ENCODE results near the gene LEF1.

The LEF1 gene

GRCh38 chr4:108080747-108081146 lies 88.0 kb downstream of the LEF1 start:
- peaks cover 7% of the 10 kb centered on the region for H3K36me3 Mint-ChIP-seq (ENCODE audit: insufficient read depth)
- H3K27me3 Mint-ChIP-seq = peaks cover 22 to 32% of the 10 kb centered on the region in 2 donors
- peaks cover 4% of the 10 kb centered on the region in 2 donors for H3K4me1 Mint-ChIP-seq (ENCODE audit: low read depth in 2 of 2)
- no peaks in the 10 kb centered on the region for H3K9me3 Mint-ChIP-seq
- ATAC-seq (replicated peaks) (peak; percentile 24), DNase-seq (no peak)
- H3K4me3 Mint-ChIP-seq = no peak overlapping the region
- H3K27ac Mint-ChIP-seq = peak overlapping the region; percentile 5 to 42

GRCh38 chr4:108078024-108078733 lies 90.6 kb downstream of the LEF1 start:
- DNase-seq (no peak), ATAC-seq (replicated peaks) (no peak)
- H3K27ac Mint-ChIP-seq = no peak overlapping the region
- H3K27me3 Mint-ChIP-seq = peaks cover 22 to 37% of the 10 kb centered on the region in 2 donors
- H3K4me1 Mint-ChIP-seq (ENCODE audit: low read depth in 2 of 2) = peaks cover 4% of the 10 kb centered on the region in 2 donors
- H3K4me3 Mint-ChIP-seq = no peak overlapping the region
- H3K36me3 Mint-ChIP-seq (ENCODE audit: insufficient read depth) = peaks cover 7% of the 10 kb centered on the region
- no peaks in the 10 kb centered on the region for H3K9me3 Mint-ChIP-seq

GRCh38 chr4:108072300-108072699 lies 96.4 kb downstream of the LEF1 start:
- peak overlapping the region; percentile 50 to 59 for H3K4me3 Mint-ChIP-seq
- ATAC-seq (replicated peaks) (peak; percentile 85), DNase-seq (peak in 1 of 3 experiments; percentile 29)
- peaks cover 8 to 18% of the 10 kb centered on the region in 2 donors for H3K27me3 Mint-ChIP-seq
- H3K27ac Mint-ChIP-seq = peak overlapping the region; percentile 50 to 72
- no peaks in the 10 kb centered on the region for H3K9me3 Mint-ChIP-seq
- H3K4me1 Mint-ChIP-seq (ENCODE audit: low read depth in 2 of 2) = peaks cover 7 to 8% of the 10 kb centered on the region in 2 donors
- peaks cover 10% of the 10 kb centered on the region for H3K36me3 Mint-ChIP-seq (ENCODE audit: insufficient read depth)

- no peak for ATAC-seq (replicated peaks)
- peaks cover 7 to 8% of the 10 kb centered on the region in 2 donors for H3K4me1 Mint-ChIP-seq (ENCODE audit: low read depth in 2 of 2)
- H3K36me3 Mint-ChIP-seq (ENCODE audit: insufficient read depth) = peaks cover 10% of the 10 kb centered on the region
- no peak overlapping the region for H3K4me3 Mint-ChIP-seq
- H3K27ac Mint-ChIP-seq = no peak overlapping the region
- no peak for DNase-seq
- no peaks in the 10 kb centered on the region for H3K9me3 Mint-ChIP-seq
- H3K27me3 Mint-ChIP-seq = peaks cover 8 to 27% of the 10 kb centered on the region in 2 donors
These were observed 98.0 kb downstream of the LEF1 start for GRCh38 chr4:108070775-108071174.

- Mint-ChIP-seq H3K4me3 (no peak overlapping the region), H3K9me3 (no peaks in the 10 kb centered on the region), H3K36me3 (ENCODE audit: insufficient read depth) (peaks cover 10% of the 10 kb centered on the region), H3K4me1 (ENCODE audit: low read depth in 2 of 2) (peaks cover 7 to 8% of the 10 kb centered on the region in 2 donors), H3K27ac (no peak overlapping the region), H3K27me3 (peaks cover 8 to 21% of the 10 kb centered on the region in 2 donors)
- ATAC-seq (replicated peaks) = no peak
- no peak for DNase-seq
These were observed 100.3 kb downstream of the LEF1 start for GRCh38 chr4:108068442-108068841.

- Mint-ChIP-seq H3K27ac (no peak overlapping the region), H3K36me3 (ENCODE audit: insufficient read depth) (peaks cover 6% of the 10 kb centered on the region), H3K27me3 (peaks cover 21 to 37% of the 10 kb centered on the region in 2 donors), H3K4me1 (ENCODE audit: low read depth in 2 of 2) (no peaks in the 10 kb centered on the region), H3K4me3 (no peak overlapping the region), H3K9me3 (no peaks in the 10 kb centered on the region)
- no peak for ATAC-seq (replicated peaks)
- DNase-seq = no peak
These were observed 107.9 kb downstream of the LEF1 start for GRCh38 chr4:108060686-108061321.

- no peak for DNase-seq
- Mint-ChIP-seq H3K36me3 (ENCODE audit: insufficient read depth) (peaks cover 6% of the 10 kb centered on the region), H3K4me1 (ENCODE audit: low read depth in 2 of 2) (no peaks in the 10 kb centered on the region)
These were observed 108.6 kb downstream of the LEF1 start for GRCh38 chr4:108060164-108060563.

GRCh38 chr4:108058685-108059440 lies 109.9 kb downstream of the LEF1 start:
- Mint-ChIP-seq H3K36me3 (ENCODE audit: insufficient read depth) (peaks cover 6% of the 10 kb centered on the region), H3K27me3 (peaks cover 25 to 40% of the 10 kb centered on the region in 2 donors), H3K4me3 (no peak overlapping the region), H3K9me3 (no peaks in the 10 kb centered on the region), H3K27ac (no peak overlapping the region), H3K4me1 (ENCODE audit: low read depth in 2 of 2) (no peaks in the 10 kb centered on the region)
- DNase-seq (no peak), ATAC-seq (replicated peaks) (no peak)

More at GRCh38 chr4:108060164-108060563, 108.6 kb downstream of the LEF1 start:
- H3K4me3 Mint-ChIP-seq = no peak overlapping the region
- H3K27ac Mint-ChIP-seq = no peak overlapping the region
- H3K27me3 Mint-ChIP-seq = peaks cover 21 to 40% of the 10 kb centered on the region in 2 donors
- ATAC-seq (replicated peaks) = no peak
- no peaks in the 10 kb centered on the region for H3K9me3 Mint-ChIP-seq

- no peak for ATAC-seq (replicated peaks)
- H3K36me3 Mint-ChIP-seq (ENCODE audit: insufficient read depth) = peaks cover 3% of the 10 kb centered on the region
- no peak overlapping the region for H3K27ac Mint-ChIP-seq
These were observed 112.3 kb downstream of the LEF1 start for GRCh38 chr4:108056418-108056817.

GRCh38 chr4:108055787-108056186 lies 112.9 kb downstream of the LEF1 start:
- DNase-seq (no peak), ATAC-seq (replicated peaks) (no peak)
- H3K36me3 Mint-ChIP-seq (ENCODE audit: insufficient read depth) = peaks cover 3% of the 10 kb centered on the region
- H3K4me3 Mint-ChIP-seq = no peak overlapping the region
- no peak overlapping the region for H3K27ac Mint-ChIP-seq
- H3K27me3 Mint-ChIP-seq = peaks cover 15 to 21% of the 10 kb centered on the region in 2 donors
- no peaks in the 10 kb centered on the region for H3K9me3 Mint-ChIP-seq
- peaks cover 0 to 1% of the 10 kb centered on the region in 2 donors for H3K4me1 Mint-ChIP-seq (ENCODE audit: low read depth in 2 of 2)

More at GRCh38 chr4:108056418-108056817, 112.3 kb downstream of the LEF1 start:
- no peaks in the 10 kb centered on the region for H3K4me1 Mint-ChIP-seq (ENCODE audit: low read depth in 2 of 2)
- no peaks in the 10 kb centered on the region for H3K9me3 Mint-ChIP-seq
- no peak overlapping the region for H3K4me3 Mint-ChIP-seq
- DNase-seq = no peak
- peaks cover 16 to 23% of the 10 kb centered on the region in 2 donors for H3K27me3 Mint-ChIP-seq

GRCh38 chr4:108054025-108054638 lies 114.6 kb downstream of the LEF1 start:
- H3K36me3 Mint-ChIP-seq (ENCODE audit: insufficient read depth) = peaks cover 10% of the 10 kb centered on the region
- DNase-seq (no peak), ATAC-seq (replicated peaks) (no peak)
- no peak overlapping the region for H3K4me3 Mint-ChIP-seq
- peaks cover 10 to 13% of the 10 kb centered on the region in 2 donors for H3K4me1 Mint-ChIP-seq (ENCODE audit: low read depth in 2 of 2)
- no peak overlapping the region for H3K27ac Mint-ChIP-seq
- H3K9me3 Mint-ChIP-seq = no peaks in the 10 kb centered on the region
- peaks cover 8 to 11% of the 10 kb centered on the region in 2 donors for H3K27me3 Mint-ChIP-seq

GRCh38 chr4:108053251-108053711 lies 115.5 kb downstream of the LEF1 start:
- Mint-ChIP-seq H3K27ac (no peak overlapping the region), H3K36me3 (ENCODE audit: insufficient read depth) (peaks cover 10% of the 10 kb centered on the region), H3K9me3 (no peaks in the 10 kb centered on the region), H3K4me1 (ENCODE audit: low read depth in 2 of 2) (peaks cover 11 to 13% of the 10 kb centered on the region in 2 donors), H3K27me3 (peaks cover 8 to 11% of the 10 kb centered on the region in 2 donors), H3K4me3 (no peak overlapping the region)
- DNase-seq (no peak), ATAC-seq (replicated peaks) (no peak)

- Mint-ChIP-seq H3K4me3 (no peak overlapping the region), H3K36me3 (ENCODE audit: insufficient read depth) (peaks cover 11% of the 10 kb centered on the region), H3K9me3 (no peaks in the 10 kb centered on the region), H3K27ac (no peak overlapping the region), H3K27me3 (peaks cover 8 to 11% of the 10 kb centered on the region in 2 donors), H3K4me1 (ENCODE audit: low read depth in 2 of 2) (peaks cover 11 to 13% of the 10 kb centered on the region in 2 donors)
- DNase-seq (no peak), ATAC-seq (replicated peaks) (no peak)
These were observed 116.1 kb downstream of the LEF1 start for GRCh38 chr4:108052558-108053120.

Measured in effector memory CD8-positive, alpha-beta T cell (primary cell).